Nephron (organoid): Measurements from ENCODE around the gene ZNF581.

Experiments used
- H3K27ac Mint-ChIP-seq, 3 experiments: 2 replicates each; pipeline ENCODE4 v1.8.0; 2020; ENCODE audit warnings: mixed read lengths in 3 of 3, mild to moderate bottlenecking in 2 of 3, moderate library complexity in 1 of 3
- H3K27me3 Mint-ChIP-seq: 2 replicates; pipeline ENCODE4 v1.8.0; 2021; ENCODE audit warnings: low read depth, mild to moderate bottlenecking, moderate library complexity, mixed read lengths
- H3K36me3 Mint-ChIP-seq: 2 replicates; pipeline ENCODE4 v1.8.0; 2020; ENCODE audit warnings: low read depth, mixed read lengths
- H3K4me1 Mint-ChIP-seq: 2 replicates; pipeline ENCODE4 v1.8.0; 2020; ENCODE audit warnings: mixed read lengths
- H3K4me3 Mint-ChIP-seq, 3 experiments: 2 replicates each; pipeline ENCODE4 v1.8.0; 2020; ENCODE audit warnings: mild to moderate bottlenecking in 3 of 3, mixed read lengths in 3 of 3, moderate library complexity in 2 of 3
- H3K9me3 Mint-ChIP-seq: 2 replicates; pipeline ENCODE4 v1.8.0; 2020; ENCODE audit warnings: mixed read lengths
- TF ChIP-seq, protein P1 (sequence below), 3 experiments: fragments of 200-600 bp; sonication (generic); IDR thresholded peaks; one replicate each; pipeline ENCODE4 v1.5.0; 2021; ENCODE audit warnings: antibody characterized with exemption in 3 of 3; ENCODE audit not compliant: unreplicated experiment in 3 of 3

ZNF581 gene, protein sequence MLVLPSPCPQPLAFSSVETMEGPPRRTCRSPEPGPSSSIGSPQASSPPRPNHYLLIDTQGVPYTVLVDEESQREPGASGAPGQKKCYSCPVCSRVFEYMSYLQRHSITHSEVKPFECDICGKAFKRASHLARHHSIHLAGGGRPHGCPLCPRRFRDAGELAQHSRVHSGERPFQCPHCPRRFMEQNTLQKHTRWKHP

DNA sequence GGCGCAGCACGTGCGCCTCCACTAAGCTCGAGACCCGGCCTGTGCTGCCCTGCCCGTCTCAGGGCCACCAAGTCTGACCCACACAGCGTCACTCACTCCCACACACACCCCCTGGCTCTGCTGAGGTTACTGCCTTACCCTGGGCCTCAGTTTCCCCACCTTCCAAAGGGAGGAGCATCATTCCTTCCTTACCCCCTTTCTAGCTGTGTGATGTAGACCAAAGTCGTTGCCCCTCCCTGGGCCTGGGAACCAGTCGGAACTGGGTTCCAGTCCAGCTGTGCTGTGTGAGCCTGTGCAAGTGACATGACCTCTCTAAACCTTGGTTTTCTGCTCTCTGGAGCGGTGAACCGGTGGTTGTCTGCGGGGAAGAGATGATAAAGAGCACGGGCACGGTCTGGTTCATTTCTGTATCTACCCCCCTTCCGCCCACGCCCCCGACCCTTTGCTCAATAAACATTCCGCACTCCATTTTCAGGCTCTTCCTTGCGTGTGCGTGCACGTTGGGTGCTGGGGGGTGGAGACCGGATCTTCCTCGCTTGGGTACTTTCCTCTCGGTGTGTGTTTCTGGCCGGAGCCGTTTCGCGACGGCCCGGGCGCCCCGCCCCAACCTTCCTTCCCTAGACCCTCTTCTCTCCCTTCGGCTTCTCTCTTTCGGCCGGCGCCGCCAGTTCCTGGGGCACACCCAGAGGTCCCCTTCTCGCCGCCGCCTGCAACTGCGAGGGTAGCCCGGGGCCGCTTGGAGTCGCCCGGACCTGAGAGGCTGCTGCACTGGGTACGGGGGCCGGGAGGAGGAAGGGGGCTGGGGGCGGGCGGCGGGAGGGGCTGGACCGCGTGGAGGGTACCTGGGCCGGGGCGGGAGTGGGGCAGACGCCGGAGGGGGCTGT lies at the start of gene ZNF581:
ZNF581 (plus strand) TSS at position 647 of the 884 bp plus-strand sequence. CDS start 923 bp downstream, outside the sequence.
- Mint-ChIP-seq H3K27me3 (no peaks in the 10 kb centered on the region), H3K4me1 (peaks cover 48% of the 10 kb centered on the region), H3K36me3 (peaks cover 17% of the 10 kb centered on the region), H3K9me3 (no peaks in the 10 kb centered on the region), H3K27ac (peak within 1 kb of the TSS; percentile 84 to 93 (median 92)), H3K4me3 (peak within 1 kb of the TSS; percentile 91 to 94 (median 92))
- TF ChIP-seq, protein P1, sequence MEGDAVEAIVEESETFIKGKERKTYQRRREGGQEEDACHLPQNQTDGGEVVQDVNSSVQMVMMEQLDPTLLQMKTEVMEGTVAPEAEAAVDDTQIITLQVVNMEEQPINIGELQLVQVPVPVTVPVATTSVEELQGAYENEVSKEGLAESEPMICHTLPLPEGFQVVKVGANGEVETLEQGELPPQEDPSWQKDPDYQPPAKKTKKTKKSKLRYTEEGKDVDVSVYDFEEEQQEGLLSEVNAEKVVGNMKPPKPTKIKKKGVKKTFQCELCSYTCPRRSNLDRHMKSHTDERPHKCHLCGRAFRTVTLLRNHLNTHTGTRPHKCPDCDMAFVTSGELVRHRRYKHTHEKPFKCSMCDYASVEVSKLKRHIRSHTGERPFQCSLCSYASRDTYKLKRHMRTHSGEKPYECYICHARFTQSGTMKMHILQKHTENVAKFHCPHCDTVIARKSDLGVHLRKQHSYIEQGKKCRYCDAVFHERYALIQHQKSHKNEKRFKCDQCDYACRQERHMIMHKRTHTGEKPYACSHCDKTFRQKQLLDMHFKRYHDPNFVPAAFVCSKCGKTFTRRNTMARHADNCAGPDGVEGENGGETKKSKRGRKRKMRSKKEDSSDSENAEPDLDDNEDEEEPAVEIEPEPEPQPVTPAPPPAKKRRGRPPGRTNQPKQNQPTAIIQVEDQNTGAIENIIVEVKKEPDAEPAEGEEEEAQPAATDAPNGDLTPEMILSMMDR (IDR thresholded peaks at IDR 0.05; ENCODE audit: unreplicated experiment in 3 of 3): no peak

DNA sequence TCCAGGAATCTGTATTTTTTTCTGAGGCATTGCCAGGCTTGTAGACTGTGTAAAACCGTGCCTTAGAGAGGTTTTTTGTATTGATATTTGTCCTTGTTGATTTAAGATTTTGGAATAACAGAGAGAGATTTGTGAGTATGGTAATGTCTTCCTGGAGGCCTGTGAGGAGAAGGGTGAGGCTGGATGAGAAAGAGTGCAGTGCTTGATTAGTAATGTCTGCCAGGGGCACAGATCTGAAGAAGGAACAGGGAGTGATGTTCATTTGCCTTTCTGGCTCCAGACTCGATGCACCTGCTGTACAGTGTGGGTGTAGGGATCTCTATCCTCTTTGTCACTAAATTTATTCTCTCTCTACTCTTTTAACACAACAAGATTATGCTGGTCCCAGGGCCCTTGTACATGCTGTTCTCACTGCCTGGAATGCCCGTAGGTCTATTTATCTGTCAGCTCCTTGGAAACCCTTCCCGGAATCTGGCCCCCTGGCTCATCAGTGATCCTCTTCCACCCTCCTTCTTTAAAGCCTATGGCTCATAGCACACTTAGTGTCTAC lies 48.4 kb upstream of the ZNF581 start:
- peak overlapping the region in 1 of 3 experiments; percentile 11 for H3K4me3 Mint-ChIP-seq
- peaks cover 53% of the 10 kb centered on the region for H3K36me3 Mint-ChIP-seq
- peaks cover 12% of the 10 kb centered on the region for H3K4me1 Mint-ChIP-seq
- TF ChIP-seq, protein P1 (IDR thresholded peaks at IDR 0.05; ENCODE audit: unreplicated experiment in 3 of 3): no peak
- peak overlapping the region in 2 of 3 experiments; percentile 6 to 12 for H3K27ac Mint-ChIP-seq
- no peaks in the 10 kb centered on the region for H3K9me3 Mint-ChIP-seq
- H3K27me3 Mint-ChIP-seq: no peaks in the 10 kb centered on the region

DNA sequence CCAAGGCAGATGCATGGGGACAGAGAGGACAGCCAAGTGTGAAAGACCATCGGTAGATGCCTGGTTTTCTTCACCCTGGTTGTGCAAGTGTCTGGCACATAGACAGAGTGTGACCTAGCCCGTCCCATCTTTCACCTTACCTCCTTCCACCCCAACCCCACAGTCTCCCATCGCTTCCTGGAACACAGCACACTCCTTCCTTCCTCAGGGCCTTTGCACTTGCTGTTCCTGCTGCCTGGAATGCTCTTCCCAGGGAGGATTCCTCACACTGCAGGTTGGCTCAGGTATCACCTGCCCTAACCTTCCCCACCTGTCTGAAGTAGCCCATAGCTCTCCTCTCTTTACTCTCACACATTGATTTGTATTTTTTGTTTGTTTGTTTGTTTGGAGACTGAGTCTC lies 47.1 kb upstream of the ZNF581 start:
- Mint-ChIP-seq H3K9me3 (no peaks in the 10 kb centered on the region), H3K27ac (peak overlapping the region in 1 of 3 experiments; percentile 24), H3K27me3 (no peaks in the 10 kb centered on the region), H3K36me3 (peaks cover 51% of the 10 kb centered on the region), H3K4me1 (peaks cover 12% of the 10 kb centered on the region), H3K4me3 (peak overlapping the region in 2 of 3 experiments; percentile 39 to 62)
- TF ChIP-seq, protein P1 (IDR thresholded peaks at IDR 0.05; ENCODE audit: unreplicated experiment in 3 of 3): no peak

DNA sequence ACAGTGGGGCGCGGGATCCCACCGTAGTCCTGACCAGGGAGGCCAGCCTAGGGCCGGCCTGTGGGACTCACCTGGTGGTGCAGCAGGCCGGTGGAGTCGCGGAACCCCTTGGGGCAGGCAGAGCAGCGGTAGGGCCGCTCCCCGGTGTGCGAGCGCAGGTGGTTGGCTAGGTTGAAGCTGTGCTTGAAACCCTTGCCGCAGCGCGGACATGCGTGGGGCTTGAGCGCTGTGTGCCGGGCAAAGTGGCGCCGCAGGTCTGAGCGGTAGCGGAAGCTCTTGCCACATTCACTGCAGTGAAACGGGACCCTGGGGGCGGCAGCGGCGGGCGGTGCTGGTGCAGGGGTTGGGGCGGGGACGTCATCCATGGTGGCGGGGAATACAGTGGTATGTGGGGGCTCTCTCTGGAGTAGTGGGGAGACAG lies 45.9 kb upstream of the ZNF581 start:
- Mint-ChIP-seq H3K4me1 (peaks cover 12% of the 10 kb centered on the region), H3K36me3 (peaks cover 46% of the 10 kb centered on the region), H3K9me3 (no peaks in the 10 kb centered on the region), H3K4me3 (no peak overlapping the region), H3K27ac (peak overlapping the region in 1 of 3 experiments; percentile 35), H3K27me3 (no peaks in the 10 kb centered on the region)
- TF ChIP-seq, protein P1 (IDR thresholded peaks at IDR 0.05; ENCODE audit: unreplicated experiment in 3 of 3): no peak

DNA sequence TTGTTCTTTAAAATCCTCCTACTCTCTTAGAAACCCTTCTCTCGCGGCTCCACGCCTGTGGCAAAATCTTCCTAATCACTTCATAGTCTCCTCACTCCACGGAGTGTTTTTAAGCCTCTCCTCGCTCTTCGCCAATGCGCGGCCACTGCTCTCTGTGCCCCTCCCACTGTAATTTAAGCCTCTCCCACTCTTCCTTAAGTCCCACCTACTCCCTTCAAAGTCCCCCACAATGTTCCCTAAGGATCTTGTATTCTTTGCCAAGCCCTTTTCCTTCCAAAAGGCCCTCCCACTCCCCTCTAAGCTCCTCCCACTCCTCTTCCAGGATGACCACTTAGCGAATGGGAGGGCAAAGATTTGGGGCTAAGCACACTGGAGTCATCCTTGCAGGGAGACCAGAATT lies 45.4 kb upstream of the ZNF581 start:
- Mint-ChIP-seq H3K27ac (peak overlapping the region in 2 of 3 experiments; percentile 40 to 81), H3K27me3 (no peaks in the 10 kb centered on the region), H3K36me3 (peaks cover 46% of the 10 kb centered on the region), H3K9me3 (no peaks in the 10 kb centered on the region), H3K4me3 (peak overlapping the region; percentile 32 to 91 (median 34)), H3K4me1 (peaks cover 12% of the 10 kb centered on the region)
- TF ChIP-seq, protein P1 (IDR thresholded peaks at IDR 0.05; ENCODE audit: unreplicated experiment in 3 of 3): no peak
